ENCODE data around the gene DPYD.
"Not testable (repeated sequence)": the region's sequence is repeated elsewhere in the genome, so short reads cannot be mapped to it uniquely, and the experiment has no call there.

Gene DPYD

DNA sequence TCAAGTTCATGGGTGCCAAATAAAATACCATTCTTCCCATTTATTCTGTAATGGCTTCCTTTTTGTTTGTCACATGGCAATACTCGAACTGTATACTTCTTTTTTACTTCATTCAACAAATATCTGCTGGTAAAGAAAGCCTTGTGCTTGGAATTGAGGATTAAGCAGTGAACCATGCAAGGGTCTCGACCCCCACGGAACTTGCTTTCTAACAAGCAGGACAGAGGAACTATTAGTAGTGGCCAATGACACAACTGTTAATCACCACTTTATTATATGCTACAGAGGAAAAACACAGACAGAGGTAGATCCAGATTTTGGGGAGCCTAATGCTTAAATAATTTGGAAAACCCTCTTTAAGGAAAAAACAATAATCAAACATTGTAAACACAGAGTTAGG, 542.2 kb downstream of the DPYD start:
- no peak for DNase-seq (ENCODE audit: low read depth in 2 of 2, low spot score in 1 of 2)

GRCh38 chr1:97377432-97378034, 543.3 kb downstream of the DPYD start:
- DNase-seq (ENCODE audit: low read depth in 2 of 2, low spot score in 1 of 2), result no peak

DNA sequence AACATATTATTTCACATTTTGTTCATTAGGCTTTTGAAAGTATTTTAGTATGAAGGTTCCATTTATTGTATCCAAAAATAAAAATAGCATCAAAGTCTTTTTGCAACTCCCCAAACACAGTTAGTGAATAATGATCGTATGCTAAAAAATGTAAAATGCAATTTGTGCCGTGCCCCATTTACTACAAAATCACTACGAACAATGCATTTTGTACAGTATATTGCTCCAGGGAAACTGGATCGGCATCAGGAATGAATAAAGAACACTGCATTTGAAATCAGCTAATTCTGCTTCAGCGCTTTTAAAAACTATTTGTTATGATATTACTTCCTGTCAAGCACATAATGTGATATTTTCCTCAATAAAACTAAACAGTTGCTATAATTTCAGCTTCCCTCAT, 547.8 kb downstream of the DPYD start:
- DNase-seq (ENCODE audit: low read depth in 2 of 2, low spot score in 1 of 2), result no peak

DNA sequence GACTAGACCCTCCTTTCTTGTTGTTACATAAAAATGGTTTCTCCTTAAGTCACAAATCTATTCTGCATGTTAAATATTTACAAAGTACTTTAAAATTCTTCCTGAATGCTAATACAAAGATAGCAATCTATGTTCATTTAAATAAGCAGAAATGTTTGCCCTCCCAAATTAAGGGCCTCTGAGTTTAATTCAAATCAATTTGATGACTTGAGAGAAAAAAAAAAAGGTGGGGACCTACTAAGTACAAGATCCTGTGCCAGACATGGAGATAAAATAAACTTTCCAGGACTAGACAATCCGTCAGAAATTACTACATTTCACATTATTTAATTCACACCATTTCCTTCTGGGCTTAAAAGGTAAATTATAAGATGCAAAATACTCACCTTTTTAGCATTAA, 548.3 kb downstream of the DPYD start:
- DNase-seq (ENCODE audit: low read depth in 2 of 2, low spot score in 1 of 2), result no peak

DNA sequence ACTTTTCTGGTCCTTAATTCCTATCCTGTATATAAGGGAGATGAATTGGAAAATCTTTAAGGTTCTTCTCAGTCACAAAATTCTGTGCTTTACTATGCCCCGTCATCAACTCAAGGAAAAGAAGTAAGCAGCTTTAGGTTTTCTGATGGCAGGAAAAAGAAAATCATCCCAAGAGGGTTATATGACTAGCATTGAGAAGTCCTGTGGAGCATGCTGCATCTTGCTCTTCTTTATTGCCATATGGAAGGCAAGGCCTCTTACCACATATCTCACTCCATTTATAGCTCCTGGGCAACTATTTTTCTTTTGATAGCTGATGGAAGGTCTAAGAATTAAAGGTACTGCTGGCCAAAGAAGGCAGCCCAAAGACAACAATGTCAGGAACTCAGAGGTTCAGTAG, 552.5 kb downstream of the DPYD start:
- DNase-seq (ENCODE audit: low read depth in 2 of 2, low spot score in 1 of 2), result no peak

DNA sequence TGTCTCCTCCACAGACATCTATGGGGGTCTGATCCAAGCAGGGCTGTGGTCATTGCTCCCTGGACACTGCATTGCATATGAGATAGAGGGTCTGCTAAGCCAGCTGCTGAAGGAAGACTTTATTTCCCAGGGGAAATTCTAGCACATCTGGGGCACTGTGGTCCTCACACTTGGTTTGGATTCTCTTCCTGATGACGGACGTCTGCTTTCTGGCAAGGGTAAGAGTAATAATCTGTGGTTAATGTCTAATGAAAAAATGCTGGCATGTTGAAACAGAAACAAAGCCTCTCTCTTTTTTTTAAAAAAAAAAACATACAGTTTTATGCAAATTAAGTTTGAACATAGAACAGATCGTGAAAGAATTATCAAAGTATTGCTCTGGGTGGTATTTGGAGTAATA, 553.9 kb downstream of the DPYD start:
- DNase-seq (ENCODE audit: low read depth in 2 of 2, low spot score in 1 of 2), result no peak

DNA sequence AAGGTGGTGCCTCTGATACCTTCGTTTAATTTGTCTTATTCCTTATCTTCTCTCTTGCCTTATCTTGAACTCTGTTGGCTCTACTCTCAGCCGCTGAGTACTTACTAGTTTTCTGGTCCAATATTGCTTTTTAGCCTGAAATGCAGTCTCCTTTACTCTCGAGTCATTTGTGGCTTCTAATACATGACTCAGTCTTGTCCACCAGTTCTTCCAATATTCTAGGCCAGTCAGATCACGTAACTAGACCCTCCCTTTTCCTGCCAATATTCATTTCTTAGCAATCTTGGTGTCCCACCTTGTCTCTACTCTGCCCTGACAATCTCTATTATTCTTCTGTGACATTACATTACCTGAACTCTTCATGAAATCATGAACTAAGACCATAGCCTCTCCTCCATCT, 555.8 kb downstream of the DPYD start:
- DNase-seq (ENCODE audit: low read depth in 2 of 2, low spot score in 1 of 2), result no peak

DNA sequence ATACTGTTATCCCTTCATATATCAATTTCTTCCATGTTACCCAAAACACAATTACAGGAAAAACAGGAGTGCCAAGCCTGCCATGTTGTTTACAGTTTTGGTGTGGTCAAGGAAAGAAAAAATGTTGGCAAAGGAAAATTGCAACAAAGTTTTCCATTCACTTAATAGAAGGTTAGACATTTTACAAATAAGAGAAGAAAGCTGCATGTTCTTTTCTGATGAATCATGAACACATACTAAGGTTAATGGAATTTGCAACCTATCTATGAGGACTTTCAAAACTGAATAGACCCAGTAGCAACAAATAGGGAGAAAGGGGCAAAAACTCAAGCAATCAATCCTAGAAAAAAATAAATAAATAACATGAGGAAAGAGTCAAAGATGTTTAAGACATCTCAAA, 556.7 kb downstream of the DPYD start:
- DNase-seq (ENCODE audit: low read depth in 2 of 2, low spot score in 1 of 2), result no peak

DNA sequence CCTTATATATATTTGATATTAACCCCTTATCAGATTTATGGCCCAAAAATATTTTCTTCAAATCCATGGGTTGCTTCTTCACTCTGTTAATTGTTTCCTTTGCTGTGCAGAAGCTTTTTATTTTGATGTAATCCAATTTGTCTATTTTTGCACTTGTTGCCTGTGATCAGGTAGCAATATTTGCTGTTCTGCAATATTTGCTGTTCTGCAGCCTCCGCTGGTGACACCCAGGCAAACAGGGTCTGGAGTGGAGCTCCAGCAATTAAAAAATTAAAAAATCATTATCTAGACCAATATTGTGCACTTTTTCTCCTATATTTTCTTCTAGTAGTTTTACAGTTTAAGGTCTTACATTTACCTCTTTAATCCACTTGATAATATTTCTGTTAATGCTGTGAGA, 564.5 kb downstream of the DPYD start:
- no peak for DNase-seq (ENCODE audit: low read depth in 2 of 2, low spot score in 1 of 2)

DNA sequence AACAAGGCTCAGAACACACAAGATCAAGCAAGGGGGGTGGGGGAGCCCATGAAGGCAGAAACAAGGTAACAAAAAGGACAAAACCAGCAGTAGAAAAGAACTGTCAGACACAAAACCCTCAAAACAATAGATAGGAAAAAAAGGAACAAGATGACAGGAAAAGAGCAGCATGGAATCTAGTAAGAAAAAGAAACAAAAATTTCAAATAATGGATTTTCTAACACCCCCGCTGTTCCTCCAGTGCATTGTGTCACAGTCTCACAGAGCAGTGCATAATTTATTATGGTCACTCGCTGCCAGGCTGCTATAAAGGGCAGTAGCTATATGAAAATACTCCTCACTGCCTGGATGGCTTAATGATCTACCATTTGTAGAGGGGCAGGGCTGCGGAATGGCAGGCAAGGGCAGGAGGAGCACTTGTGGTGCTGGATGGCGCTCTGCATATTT, 567.9 kb downstream of the DPYD start:
- no peak for DNase-seq (ENCODE audit: low read depth in 2 of 2, low spot score in 1 of 2)

DNA sequence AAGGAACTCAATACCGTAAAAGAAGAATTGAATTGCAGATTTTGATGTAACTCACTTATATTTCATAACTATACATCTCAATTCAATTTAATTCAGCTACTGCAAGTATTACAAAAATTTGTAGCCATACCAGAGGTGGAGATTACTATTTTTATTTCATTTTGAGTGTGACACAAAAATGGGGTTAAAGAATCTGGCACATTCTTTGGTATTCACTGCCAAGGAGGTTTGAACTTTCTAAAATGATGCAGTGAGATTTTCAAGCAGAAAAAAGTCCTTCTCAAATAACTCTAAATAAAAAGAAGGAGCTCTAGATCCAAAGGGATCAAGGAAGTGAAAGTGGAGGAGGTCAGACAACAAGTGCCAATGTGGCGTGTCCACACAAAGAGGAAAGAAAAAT, 569.0 kb downstream of the DPYD start:
- no peak for DNase-seq (ENCODE audit: low read depth in 2 of 2, low spot score in 1 of 2)

- no peak for DNase-seq (ENCODE audit: low read depth in 2 of 2, low spot score in 1 of 2)
These were observed 570.2 kb downstream of the DPYD start for GRCh38 chr1:97350662-97351061.

- DNase-seq (ENCODE audit: low read depth in 2 of 2, low spot score in 1 of 2), result no peak
These were observed 570.6 kb downstream of the DPYD start for GRCh38 chr1:97350241-97350640.

DNA sequence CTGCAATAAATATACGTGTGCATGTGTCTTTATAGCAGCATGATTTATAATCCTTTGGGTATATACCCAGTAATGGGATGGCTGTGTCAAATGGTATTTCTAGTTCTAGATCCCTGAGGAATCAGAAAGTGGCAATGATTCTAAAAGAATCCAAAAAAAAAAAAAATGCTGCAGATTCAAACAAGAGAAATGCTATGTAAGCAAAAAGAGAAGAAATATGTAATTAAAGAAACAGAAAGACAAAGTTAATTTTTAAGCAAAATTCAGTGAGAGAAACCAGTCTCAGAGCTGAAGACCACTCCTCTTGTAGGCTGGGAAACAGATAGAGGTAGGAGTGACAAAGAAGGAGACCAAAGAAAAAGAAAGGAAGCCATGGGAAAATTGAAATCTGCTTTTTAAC, 571.0 kb downstream of the DPYD start:
- not testable (repeated sequence) for DNase-seq (ENCODE audit: low read depth in 2 of 2, low spot score in 1 of 2)

GRCh38 chr1:97348599-97349265, 572.1 kb downstream of the DPYD start:
- no peak for DNase-seq (ENCODE audit: low read depth in 2 of 2, low spot score in 1 of 2)

DNA sequence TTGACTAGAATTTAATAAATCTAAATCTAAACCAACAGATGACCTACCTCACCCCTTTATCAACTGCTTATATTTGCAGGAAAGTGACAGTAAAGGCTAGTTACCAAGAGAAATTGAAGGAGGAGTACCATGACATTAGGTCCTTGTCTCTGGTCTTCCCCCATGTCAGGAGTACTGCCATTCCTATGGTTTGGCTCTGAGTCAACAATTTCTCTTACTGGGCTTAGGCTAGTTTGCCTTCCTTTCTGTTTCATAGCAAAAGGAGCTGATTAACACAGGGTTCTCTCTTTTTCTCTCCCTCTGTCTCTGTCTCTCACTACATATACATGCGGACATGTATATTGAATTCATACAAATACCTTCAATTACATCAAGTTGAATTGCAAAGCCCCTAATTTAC, 579.9 kb downstream of the DPYD start:
- no peak for DNase-seq (ENCODE audit: low read depth in 2 of 2, low spot score in 1 of 2)

- no peak for DNase-seq (ENCODE audit: low read depth in 2 of 2, low spot score in 1 of 2)
These were observed 582.5 kb downstream of the DPYD start for GRCh38 chr1:97338347-97338746.

GRCh38 chr1:97337250-97338030, 583.4 kb downstream of the DPYD start:
- no peak for DNase-seq (ENCODE audit: low read depth in 2 of 2, low spot score in 1 of 2)

DNA sequence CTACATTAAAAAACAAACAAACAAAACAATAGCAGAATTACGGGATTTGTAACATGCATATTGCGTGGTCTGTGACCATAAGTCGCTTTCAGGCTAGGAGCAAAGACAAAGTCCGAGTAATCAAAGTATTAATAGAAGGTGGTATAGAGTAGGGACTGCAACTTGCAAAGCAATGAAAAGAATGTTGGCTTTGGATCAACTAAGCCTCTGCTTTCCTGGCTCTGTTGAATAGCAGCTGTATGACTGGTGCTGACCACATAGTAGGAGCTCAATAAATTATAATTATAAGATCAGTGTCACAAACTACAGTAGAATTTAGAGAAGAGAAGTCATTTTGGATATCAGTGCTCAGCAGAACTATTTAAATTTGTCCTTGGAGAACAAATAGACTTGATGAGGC, 586.4 kb downstream of the DPYD start:
- DNase-seq (ENCODE audit: low read depth in 2 of 2, low spot score in 1 of 2), result no peak

GRCh38 chr1:97332716-97333115, 588.1 kb downstream of the DPYD start:
- DNase-seq (ENCODE audit: low read depth in 2 of 2, low spot score in 1 of 2), result no peak

DNA sequence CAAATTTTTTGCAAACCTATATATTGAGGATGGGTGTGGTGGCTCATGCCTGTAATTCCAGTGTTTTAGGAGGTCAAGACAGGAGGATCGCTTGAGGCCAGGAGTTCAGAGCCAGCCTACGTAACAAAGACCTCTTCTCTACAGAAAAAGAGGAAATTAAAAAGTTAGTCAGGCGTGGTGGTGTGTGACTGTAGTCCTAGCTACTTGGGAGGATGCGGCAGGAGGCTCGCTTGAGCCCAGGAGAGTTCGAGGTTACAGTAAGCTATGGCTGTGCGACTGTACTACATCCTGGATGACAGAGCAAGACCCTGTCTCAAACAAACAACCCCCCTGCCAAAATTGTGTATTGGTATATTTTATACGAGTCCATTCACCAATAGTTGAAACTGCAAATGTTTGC, 589.7 kb downstream of the DPYD start:
- no peak for DNase-seq (ENCODE audit: low read depth in 2 of 2, low spot score in 1 of 2)

DNA sequence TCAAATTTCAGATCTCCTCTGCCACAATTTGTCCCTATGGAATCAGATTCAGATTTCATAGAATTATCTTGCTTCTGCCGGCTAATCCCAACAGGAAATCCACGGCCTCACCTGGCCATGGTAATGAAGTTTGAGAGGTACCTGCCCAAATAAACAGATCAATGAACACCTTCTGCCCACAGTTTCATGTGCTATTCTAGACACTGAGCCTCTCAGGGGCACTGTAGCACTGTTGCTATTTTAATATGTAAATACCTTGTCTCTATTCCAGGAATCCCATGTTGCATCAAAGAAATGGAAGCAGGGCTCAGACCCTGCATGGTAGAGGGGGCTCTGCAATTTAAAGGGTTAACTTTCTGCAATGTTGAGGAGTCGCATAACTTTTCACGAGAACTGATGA, 606.1 kb downstream of the DPYD start:
- DNase-seq (ENCODE audit: low read depth in 2 of 2, low spot score in 1 of 2), result no peak

All from stimulated activated CD8-positive, alpha-beta memory T cell treated with anti-CD3 and anti-CD28 coated beads, Interleukin-4, amount 100 ng/mL, for 4 hours (primary cell).